ENCODE data around the gene COL4A6. TPM values are rescaled to one million over a fixed set of nuclear protein-coding genes. Genes with fewer than 3 reads are reported as not detected.

The COL4A6 gene
- polyA plus RNA-seq, 1 donor from 2014 or later, result 1.6 TPM

GRCh38 chrX:108131471-108131870, 306.8 kb downstream of the COL4A6 start:
- Histone ChIP-seq H3F3A (ENCODE audit: insufficient read depth, low read length, poor library complexity, severe bottlenecking) (no peaks in the 10 kb centered on the region), H3K9me2 (ENCODE audit: insufficient read depth, low read length) (no peaks in the 10 kb centered on the region)
- TF ChIP-seq MXI1 (conservative IDR thresholded peaks at IDR 0.05; ENCODE audit: poor library complexity, severe bottlenecking), result no peak
- TF ChIP-seq POLR2AphosphoS5 (IDR thresholded peaks at IDR 0.05), result no peak
- no peak for TF ChIP-seq CTCF (IDR thresholded peaks at IDR 0.05; ENCODE audit: poor library complexity, severe bottlenecking)
- no peak for TF ChIP-seq EZH2 (IDR thresholded peaks at IDR 0.05; ENCODE audit: borderline replicate concordance, insufficient read depth, low read length, poor library complexity, severe bottlenecking)

GRCh38 chrX:108130889-108131288, 307.3 kb downstream of the COL4A6 start:
- H3K79me2 ChIP-seq (replicated peaks; ENCODE audit: insufficient read depth, low read length), result no peaks in the 10 kb centered on the region
- no peaks in the 10 kb centered on the region for H3K9me2 ChIP-seq (ENCODE audit: insufficient read depth, low read length)
- H3K4me2 ChIP-seq (ENCODE audit: low read length), result no peak overlapping the region
- no peak overlapping the region for H3K9ac ChIP-seq (ENCODE audit: low read length)
- H2AFZ ChIP-seq (ENCODE audit: low read depth, low read length), result no peak overlapping the region
- H3K27me3 ChIP-seq (ENCODE audit: insufficient read depth, low read depth, low read length), result no peaks in the 10 kb centered on the region
- H3K9me3 ChIP-seq (ENCODE audit: low read length), result no peaks in the 10 kb centered on the region
- no peak overlapping the region for H3K4me3 ChIP-seq (ENCODE audit: low read length)
- TF ChIP-seq RAD21 (conservative IDR thresholded peaks at IDR 0.05) (no peak), CTCF (IDR thresholded peaks at IDR 0.05; ENCODE audit: poor library complexity, severe bottlenecking) (no peak), EZH2 (IDR thresholded peaks at IDR 0.05; ENCODE audit: borderline replicate concordance, insufficient read depth, low read length, poor library complexity, severe bottlenecking) (no peak), POLR2AphosphoS5 (IDR thresholded peaks at IDR 0.05) (no peak), REST (IDR thresholded peaks at IDR 0.05; ENCODE audit: borderline replicate concordance) (no peak), MXI1 (conservative IDR thresholded peaks at IDR 0.05; ENCODE audit: poor library complexity, severe bottlenecking) (no peak), SMC3 (conservative IDR thresholded peaks at IDR 0.05; ENCODE audit: poor library complexity) (no peak), EP300 (conservative IDR thresholded peaks at IDR 0.05; ENCODE audit: poor library complexity, severe bottlenecking) (no peak), TAF1 (IDR thresholded peaks at IDR 0.05; ENCODE audit: low read depth) (no peak)
- H3K36me3 ChIP-seq (ENCODE audit: insufficient read depth, low read length), result no peaks in the 10 kb centered on the region
- no peak overlapping the region for H3K27ac ChIP-seq (ENCODE audit: low read length)
- H3F3A ChIP-seq (ENCODE audit: insufficient read depth, low read length, poor library complexity, severe bottlenecking), result no peaks in the 10 kb centered on the region
- no peaks in the 10 kb centered on the region for H4K20me1 ChIP-seq (ENCODE audit: insufficient read depth)

More at GRCh38 chrX:108131471-108131870, 306.8 kb downstream of the COL4A6 start:
- H3K4me2 ChIP-seq (ENCODE audit: low read length), result no peak overlapping the region
- H3K27ac ChIP-seq (ENCODE audit: low read length), result no peak overlapping the region
- H3K27me3 ChIP-seq (ENCODE audit: insufficient read depth, low read depth, low read length), result no peaks in the 10 kb centered on the region
- H3K36me3 ChIP-seq (ENCODE audit: insufficient read depth, low read length), result no peaks in the 10 kb centered on the region
- H3K9ac ChIP-seq (ENCODE audit: low read length), result no peak overlapping the region
- no peaks in the 10 kb centered on the region for H3K9me3 ChIP-seq (ENCODE audit: low read length)
- no peaks in the 10 kb centered on the region for H4K20me1 ChIP-seq (ENCODE audit: insufficient read depth)
- no peak overlapping the region for H2AFZ ChIP-seq (ENCODE audit: low read depth, low read length)
- H3K4me3 ChIP-seq (ENCODE audit: low read length), result no peak overlapping the region
- H3K79me2 ChIP-seq (replicated peaks; ENCODE audit: insufficient read depth, low read length), result no peaks in the 10 kb centered on the region

Measured in neural cell (in vitro differentiated cells).